ENCODE data around the gene ARSG.

DNA sequence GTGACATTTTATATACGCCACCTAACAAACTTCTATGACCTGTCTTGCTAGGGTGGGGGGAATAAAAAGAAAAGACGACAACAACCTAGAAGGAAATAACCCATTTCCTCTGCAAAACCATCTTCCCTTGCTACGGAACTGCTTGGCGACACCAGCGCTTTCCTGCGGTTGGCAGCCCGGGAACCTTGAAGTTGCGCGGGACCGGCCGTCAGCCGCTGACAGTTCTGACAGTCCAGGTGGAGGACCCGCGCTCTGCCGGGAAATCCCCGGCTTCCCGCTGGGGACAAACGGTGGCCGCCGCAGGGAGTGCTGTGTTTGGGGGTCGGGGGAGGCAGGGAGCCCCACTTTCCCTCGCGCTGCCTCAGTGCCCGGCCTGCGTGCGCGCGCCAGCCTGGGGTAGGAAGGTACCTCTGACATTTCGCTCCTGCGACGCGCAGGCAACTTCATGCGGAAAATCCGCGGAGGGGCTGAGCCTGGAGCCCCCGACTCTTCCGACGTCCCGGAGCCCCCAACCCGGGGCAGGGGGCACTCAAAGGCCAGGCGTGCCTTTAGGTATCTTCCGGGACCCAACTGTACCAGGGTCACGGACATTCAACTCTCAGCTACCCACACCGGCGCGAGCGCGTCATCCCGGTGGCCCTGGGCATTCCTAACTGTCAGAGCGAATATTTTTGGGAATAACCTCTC lies 884 bp upstream of the ARSG start:
- TF ChIP-seq EZH2 (IDR thresholded peaks at IDR 0.05; ENCODE audit: low read depth, low read length, severe bottlenecking): peak; percentile 47
- no peak for TF ChIP-seq RFX5 (IDR thresholded peaks at IDR 0.05; ENCODE audit: borderline replicate concordance, low read depth, low read length)
- TF ChIP-seq GABPA (IDR thresholded peaks at IDR 0.05; ENCODE audit: borderline replicate concordance, insufficient read depth, low read length): no peak
- TF ChIP-seq BRCA1 (IDR thresholded peaks at IDR 0.05; ENCODE audit: low read depth, low read length): no peak
- no peak for TF ChIP-seq CTCF (IDR thresholded peaks at IDR 0.05; ENCODE audit: control extremely low read depth in 1 of 3, insufficient read depth in 1 of 3, low read depth in 1 of 3, low read length in 3 of 3)
- TF ChIP-seq SUZ12 (IDR thresholded peaks at IDR 0.05; ENCODE audit: low read length): no peak
- TF ChIP-seq POLR2A (IDR thresholded peaks at IDR 0.05; ENCODE audit: control extremely low read depth in 1 of 2, low read depth in 2 of 2, low read length in 2 of 2): no peak
- peak; percentile 98 for TF ChIP-seq SIN3A (conservative IDR thresholded peaks at IDR 0.05 in 1 of 2, IDR thresholded peaks at IDR 0.05 in 1 of 2; ENCODE audit: low read depth in 1 of 2, low read length in 2 of 2)
- TF ChIP-seq JUND (IDR thresholded peaks at IDR 0.05; ENCODE audit: low read length): no peak
- no peak for TF ChIP-seq RNF2 (IDR thresholded peaks at IDR 0.05; ENCODE audit: borderline replicate concordance, low read depth, low read length, missing control alignments, poor library complexity, severe bottlenecking)
- peak; percentile 61 for TF ChIP-seq MAX (IDR thresholded peaks at IDR 0.05)
- TF ChIP-seq BCL11A (IDR thresholded peaks at IDR 0.05; ENCODE audit: low read depth in 2 of 2, low read length in 2 of 2): no peak
- no peak for TF ChIP-seq CHD2 (IDR thresholded peaks at IDR 0.05; ENCODE audit: low read length)

All from H1 (cell line).